NCI-H526 (cell line): ENCODE results near the gene NQO1.
"Not testable (repeated sequence)": the region's sequence is repeated elsewhere in the genome, so short reads cannot be mapped to it uniquely, and the experiment has no call there.

ENCODE experiments used
- DNase-seq, 2 experiments: peaks; one replicate each; lab custom pipeline; 2025; lab: John Stamatoyannopoulos, UW

The NQO1 gene

DNA sequence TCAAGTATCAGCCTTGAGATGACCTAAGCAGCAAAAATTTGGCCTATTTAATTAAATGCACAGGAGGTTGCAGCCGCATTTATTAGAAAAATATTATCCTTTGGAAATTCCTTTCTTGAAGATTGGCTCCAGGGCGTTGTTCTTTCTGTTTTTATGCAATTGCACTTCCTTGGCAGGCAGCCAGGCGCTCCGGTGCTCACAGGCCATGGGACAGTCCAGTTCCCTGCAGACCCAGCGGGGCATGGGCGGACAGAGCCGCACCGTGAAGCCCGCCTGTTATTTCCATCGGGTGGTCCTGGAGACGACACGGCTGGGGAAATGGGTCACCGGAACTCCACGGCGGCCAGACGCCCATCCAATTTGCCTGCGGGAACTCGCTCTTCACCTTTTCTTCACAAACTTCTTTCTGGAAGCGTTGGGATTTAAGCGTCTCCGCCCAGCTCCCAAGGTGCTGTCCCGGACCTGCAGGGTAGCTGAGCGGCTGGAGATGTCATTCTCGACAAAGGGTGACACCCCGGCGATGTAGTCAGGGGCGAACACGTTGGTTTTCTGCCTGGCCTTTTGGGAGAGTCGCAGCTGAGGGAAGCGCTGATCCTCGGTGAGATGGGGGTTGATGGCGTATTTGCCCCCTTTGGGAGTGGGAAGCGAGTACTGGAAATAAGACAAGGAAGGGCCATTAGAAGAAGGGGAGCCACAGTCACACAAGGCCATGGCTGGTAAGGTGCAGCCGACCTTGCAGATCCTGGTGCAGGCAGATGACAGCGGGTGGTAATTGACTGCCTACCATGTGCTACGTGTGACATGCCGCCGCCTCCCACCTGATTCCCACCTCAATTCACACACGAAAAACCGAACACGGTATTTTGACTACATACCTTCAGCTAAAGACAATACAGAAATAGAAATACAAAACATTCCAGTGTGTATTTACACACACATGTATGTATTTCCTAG, 15.9 kb upstream of the NQO1 start:
- DNase-seq, result no peak

DNA sequence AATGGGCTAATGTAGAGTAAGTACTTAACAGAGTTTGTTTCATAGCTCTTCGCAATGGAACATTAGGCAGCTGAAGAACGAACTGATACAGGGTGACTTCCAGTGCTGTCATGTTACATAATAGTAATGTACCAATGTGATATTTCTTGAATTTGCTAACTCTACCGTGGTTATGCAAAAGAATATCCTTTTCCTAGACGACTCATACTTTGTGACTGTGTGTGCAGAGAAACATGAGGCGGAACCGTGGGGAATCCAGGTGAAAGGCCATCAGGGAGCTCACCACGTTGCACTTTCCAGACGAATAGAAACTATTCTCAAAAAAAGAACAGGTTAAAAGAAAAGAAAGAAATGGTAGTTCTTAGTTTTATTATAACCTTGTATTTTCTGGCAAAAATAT, 15.2 kb upstream of the NQO1 start:
- DNase-seq, result no peak

DNA sequence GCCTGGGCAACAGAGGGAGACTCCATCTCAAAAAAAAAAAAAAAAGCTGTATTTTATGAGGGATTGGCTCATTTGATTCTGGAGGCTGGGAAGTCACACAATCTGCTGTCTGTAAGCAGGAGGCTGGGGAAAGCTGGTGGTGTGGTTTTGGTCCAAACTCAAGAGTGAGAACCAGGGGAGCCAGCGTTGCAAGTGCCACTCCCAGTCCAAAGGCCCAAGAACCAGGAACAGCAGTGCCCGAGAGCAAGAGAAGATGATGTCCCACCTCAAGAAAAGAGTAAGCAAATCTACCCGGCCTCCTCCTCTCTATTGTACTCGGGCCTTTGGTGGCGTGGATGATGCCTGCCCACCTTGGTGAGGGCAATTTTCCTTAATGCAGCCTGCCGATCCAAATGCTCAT, 5.7 kb upstream of the NQO1 start:
- DNase-seq, result no peak

DNA sequence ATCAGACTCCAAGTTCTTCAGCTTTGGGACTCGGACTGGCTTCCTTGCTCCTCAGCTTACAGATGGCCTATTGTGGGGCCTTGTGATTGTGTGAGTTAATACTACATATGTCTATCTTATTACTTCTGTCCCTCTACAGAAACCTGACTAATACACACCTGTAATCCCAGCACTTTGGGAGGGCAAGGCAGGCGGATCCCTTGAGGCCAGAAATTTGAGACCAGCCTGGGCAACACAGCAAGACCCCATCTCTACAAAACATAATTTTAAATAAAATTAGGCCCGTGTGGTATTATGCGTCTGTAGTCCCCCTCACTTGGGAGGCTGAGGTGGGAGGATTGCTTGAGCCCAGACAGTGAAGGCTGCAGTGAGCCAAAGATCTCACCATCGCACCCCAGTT, 4.9 kb upstream of the NQO1 start:
- not testable (repeated sequence) for DNase-seq

DNA sequence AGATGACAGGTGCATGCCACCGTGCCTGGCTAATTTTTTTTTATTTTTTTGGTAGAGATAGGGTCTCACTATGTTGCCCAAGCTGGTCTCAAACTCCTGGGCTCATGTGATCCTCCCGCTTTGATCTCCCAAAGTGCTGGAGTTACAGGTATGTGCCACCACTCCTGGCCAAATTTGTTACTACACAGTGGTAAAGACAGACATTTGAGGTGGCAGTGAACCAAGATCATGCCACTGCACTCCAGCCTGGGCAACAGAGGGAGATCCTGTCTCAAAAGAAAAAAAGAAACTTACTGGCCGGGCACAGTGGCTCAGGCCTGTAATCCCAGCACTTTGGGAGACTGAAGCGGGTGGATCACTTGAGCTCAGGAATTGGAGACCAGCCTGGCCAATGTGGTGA, 2.7 kb upstream of the NQO1 start:
- DNase-seq, result not testable (repeated sequence)

DNA sequence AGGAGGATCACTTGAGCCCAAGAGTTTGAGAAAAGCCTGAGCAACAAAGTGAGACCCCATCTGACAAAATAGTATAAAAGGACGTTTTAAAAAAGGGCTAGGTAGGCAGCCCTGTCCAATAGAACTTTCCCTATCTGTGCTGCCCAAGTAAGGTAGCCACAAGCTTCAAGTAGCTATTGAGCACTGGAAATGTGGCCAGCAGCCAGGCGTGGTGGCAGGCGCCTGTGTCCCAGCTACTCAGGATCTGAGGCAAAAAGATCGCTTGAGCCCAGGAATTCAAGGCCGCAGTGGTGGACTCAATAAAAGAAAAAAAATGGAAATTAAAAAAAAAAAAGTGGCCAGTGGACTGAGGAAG, 1.5 kb upstream of the NQO1 start:
- no peak for DNase-seq

DNA sequence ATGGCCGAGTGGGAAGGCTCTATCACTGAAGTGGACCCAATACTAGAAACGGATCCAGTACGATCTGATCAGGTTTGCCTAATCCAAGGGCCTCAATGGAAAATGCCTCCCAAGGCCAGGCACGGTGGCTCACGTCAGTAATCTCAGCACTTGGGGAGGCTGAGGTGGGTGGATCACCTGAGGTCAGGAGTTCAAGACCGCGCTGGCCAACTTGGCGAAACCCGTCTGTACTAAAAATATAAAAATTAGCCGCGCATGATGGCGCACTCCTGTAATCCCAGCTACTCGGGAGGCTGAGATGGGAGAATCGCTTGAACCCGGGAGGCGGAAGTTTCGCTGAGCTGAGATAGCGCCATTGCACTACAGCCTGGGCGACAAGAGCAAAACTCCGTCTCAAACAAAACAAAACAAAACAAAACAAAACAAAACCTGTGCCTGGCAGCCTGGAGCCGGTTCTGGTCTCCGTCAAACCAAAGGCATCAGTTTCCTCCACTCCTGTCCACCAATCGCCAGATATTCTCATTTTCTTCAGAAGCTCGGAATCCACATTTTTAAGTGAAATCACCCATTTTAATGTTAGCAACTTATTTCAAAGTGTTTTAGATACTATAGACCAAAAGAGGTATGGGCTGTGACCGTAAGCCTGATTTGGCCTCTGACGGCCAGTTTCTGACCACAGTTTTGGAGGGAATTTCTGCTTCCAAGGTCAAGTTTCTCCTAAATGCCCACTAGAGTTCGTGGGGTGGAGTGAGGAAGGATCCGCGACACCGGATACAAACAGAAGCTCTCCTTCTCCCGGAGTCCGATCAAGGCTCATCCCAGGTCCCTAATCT, 664 bp downstream of the NQO1 start:
- no peak for DNase-seq

DNA sequence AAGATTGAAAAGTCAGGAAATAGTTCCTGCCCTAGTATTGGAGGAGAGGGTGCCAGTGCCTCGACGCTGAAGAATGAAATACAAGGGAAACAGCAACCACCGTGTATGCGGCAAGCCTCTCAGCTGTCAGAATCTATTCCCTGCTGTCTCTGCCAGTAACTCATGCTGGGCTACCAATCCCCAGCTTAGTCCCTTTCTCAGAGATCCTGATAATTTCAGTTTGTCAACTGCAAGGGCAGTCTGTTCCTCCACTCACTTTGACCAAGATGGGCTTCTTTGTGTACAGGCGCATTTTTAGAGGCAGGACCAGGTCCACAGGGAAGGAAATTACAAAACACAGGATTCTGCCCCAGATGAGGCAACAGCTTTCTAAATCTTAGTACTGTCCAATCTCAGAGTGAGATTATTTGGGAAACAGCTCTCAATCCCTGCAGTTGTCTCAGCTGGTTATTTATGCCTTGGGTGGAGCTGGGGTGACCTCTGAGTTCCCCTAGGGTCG, 1.3 kb downstream of the NQO1 start:
- peak in 1 of 2 experiments; percentile 61 for DNase-seq

DNA sequence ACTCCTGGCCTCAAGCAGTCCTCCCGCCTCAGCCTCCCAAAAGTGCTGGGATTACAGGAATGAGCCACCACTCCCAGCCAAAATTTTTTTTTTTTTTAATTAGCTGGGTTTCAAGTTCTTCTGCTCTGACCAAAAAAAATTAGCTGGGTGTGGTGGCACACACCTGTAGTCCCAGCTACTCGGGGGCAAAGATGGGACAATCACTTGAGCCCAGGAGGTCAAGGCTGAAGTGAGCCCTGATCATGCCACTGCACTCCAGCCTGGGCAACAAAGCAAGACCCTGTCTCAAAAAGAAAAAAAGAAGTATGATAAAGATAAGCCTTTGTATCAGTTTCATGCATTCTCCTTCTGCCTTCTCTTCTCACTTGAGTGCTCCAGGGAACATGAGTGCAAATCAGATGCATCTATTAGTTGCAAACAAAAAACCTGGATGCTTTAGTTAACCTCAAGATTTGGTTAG, 1.9 kb downstream of the NQO1 start:
- no peak for DNase-seq

DNA sequence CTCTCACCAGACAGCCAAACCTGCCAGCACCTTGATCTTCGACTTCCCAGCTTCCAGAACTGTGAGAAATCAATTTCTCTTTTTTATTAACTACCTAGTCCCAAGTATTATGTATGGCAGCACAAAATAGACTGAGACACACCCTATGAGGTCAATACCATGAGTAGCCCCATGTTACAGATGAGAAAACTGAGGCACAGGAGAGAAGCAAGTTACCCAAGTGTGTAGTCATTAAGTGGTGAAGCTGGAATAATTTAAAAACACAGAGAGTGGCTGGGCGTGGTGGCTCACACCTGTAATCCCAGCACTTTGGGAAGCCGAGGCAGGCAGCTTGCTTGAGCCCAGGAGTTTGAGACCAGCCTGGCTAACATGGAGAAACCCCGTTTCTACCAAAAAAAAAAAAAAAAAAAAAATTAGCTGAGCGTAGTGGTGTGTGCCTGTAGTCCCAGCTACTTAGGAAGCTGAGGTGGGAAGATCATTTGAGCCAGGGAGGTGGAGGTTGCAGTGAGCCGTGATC, 4.9 kb downstream of the NQO1 start:
- no peak for DNase-seq

DNA sequence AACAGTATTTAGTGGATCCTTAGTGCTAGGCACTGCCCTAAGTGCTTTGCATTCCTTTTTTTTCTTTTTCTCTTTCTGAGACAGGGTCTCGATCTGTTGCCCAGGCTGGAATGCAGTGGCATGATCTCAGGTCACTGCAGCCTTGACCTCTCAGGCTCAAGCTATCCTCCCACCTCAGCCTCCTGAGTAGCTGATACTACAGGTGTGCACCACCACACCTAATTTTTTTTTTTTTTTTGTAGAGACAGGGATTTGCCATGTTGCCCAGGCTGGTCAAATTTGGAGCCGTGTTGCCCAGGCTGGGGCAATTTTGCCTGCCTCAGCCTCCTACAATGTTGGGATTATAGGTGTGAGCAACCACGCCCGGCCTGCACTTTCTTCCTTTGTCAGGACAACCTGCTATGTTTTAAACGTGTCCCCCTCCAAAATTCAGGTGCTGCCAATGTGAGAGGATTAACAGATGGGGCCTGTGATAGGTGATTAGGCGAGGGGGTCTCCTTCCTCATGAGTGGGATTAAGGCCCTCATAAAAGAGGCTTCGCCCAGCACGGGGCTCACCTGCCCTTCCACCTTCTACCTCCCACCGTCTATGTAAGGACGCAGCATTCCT, 5.4 kb downstream of the NQO1 start:
- no peak for DNase-seq

DNA sequence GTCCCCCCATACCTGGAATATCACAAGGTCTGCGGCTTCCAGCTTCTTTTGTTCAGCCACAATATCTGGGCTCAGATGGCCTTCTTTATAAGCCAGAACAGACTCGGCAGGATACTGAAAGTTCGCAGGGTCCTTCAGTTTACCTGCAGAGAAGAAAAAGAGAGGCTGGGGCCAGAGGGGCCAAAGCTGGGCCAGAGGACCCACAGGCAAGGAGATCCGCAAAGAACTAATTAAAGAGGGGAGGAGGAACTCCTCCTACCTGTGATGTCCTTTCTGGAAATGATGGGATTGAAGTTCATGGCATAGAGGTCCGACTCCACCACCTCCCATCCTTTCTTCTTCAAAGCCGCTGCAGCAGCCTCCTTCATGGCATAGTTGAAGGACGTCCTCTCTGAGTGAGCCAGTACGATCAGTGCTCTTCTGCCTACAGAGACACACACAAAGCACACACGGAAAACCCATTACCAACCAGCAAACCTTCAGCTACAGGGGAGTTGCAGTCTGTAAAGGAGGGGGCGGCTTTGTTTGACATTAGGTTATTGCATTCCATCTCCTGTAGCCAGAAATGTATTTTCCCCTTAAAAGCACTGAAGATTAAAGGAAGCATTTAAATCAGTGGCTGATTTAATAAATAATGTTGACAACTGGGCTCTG, 8.1 kb downstream of the NQO1 start:
- no peak for DNase-seq

DNA sequence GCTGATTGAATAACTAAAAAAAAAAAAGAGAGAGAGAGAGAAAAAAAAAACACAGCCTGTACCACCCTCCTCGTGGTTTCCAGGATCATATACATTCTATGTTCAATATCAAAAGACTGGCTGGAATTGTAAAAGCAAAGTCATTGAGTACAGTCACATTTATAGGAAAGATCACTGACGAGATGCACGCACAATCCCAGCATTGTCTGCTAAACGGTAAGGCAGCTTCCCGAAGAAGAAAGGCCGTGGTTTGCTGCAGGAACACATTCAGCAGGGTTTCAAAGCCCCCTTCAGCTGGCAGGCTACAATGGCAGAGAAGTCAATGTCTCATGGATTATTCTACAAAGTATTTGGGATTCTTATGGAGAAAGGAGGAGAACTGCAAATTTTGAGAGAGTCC, 9.3 kb downstream of the NQO1 start:
- no peak for DNase-seq

DNA sequence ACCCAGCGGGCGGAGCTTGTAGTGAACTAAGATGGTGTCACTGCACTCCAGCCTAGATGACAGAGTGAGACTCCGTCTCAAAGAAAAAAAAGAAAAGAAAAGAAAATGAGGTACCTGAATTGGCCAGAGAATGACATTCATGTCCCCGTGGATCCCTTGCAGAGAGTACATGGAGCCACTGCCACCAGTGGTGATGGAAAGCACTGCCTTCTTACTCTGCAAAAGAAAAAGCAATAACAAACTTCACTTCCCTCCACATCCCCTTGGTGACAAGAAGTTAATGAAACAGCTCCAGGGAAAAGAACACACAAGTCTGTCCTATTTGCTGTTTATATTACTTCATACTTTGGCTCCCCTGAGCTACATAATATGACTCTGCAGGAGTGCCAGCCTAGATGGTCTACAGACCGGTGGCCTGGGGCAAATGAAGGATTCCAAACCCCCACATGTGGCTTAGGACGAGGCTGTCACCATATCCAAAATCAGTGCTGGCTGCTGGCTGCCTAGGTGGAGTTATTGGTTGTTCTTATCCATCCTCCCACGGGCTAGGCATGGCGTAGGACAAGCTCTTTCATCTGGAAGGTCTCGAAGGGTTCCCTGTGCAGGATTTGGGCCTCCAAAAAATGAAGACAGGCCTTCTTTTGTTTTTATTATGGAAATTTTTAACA, 13.3 kb downstream of the NQO1 start:
- DNase-seq, result no peak

DNA sequence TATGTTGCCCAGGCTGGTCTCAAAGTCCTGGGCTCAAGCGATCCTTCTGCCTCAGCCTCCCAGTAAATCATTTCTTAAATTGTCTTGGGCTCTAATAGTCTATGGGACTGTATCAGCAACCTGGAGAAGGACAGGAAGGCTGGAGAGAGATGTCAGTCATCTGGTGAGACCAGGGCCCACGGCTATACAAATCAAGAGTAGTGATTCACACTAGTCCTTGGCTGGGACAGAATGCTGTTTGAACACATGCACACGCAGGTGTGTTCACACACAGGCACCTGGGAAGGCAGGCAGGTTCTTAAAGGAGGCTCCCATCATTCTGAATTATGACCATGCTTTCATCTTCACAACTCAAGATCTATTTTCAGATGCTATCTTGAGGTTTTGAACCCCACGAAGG, 14.1 kb downstream of the NQO1 start:
- no peak for DNase-seq

DNA sequence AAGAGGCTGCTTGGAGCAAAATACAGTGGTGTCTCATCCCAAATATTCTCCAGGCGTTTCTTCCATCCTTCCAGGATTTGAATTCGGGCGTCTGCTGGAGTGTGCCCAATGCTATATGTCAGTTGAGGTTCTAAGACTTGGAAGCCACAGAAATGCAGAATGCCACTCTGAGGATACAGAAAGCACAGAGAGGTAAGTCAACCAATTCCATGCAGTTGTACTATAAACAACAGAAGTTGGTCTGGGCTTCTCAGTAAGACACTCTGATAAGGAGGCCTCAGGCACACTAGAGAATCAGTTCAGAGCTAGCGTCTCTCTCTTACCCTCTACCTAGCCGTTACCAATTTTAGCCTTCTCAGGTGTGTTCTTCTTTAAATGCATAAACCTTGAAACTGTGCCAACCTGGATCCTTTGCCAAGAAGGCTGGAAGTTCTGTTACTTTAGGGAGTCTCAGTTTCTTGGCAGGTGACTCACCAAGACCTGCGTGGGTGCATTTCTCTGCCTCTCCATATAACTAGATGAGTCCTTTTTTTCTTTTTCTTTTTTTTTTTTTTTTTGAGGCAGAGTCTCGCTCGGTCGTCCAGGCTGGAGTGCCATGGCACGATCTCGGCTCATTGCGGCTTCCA, 15.1 kb downstream of the NQO1 start:
- DNase-seq, result no peak

DNA sequence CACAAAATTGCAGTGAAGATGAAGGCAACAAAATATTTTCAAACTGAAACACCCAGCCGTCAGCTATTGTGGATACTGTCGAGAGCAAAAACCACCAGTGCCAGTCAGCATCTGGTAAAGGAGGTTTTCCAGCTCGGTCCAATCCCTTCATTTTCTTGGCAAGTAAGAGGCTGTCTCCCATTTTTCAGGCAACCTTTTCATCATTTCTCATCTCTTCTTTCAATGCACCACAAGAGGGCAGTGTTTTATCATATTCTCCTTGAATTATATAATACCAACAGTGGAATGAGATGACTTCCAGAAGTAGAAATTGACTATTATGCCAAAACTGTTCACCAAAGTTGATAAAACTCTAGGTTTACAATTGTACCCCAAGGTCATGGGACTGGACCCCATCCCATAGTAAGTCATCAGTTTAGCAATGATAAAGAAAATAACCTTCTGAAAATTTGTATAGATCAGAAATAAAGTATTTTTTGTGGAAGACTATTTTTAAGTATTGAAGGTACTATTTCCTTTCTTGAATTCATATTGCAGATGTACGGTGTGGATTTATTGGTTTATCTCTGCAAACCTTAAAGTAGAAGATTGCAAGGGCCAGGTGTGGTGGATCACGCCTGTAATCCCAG, 16.8 kb downstream of the NQO1 start:
- DNase-seq, result peak; percentile 32 to 59

DNA sequence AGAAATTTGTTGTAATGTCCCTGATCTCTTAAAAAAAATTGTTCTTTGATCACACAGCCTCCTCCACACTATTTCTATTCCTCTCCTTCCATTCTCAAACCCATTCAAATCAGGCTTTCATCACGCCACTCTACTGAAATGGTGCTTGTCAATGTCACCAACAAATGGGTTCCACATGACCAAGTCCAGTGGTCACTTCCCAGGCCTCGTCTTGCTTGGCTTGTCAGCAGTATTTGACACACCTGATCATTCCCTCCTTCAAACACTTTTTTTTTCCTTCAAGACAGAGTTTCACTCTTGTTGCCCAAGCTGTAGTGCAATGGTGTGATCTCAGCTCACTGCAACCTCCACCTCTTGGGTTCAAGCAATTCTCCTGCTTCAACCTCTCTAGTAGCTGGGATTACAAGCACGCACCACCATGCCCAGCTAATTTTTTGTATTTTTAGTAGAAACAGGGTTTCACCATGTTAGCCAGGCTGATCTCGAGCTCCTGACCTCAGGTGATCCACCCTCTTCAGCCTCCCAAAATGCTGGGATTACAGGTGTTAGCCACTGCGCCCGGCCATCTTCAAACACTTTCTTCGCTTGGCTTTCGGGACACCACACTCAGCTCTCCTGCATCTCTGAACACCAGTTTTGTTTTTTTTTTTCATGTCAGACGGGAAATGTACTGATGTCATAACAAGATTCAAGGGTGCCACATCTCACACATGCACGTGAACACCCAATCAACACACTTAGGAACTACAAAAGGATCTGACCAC, 18.3 kb downstream of the NQO1 start:
- no peak for DNase-seq

DNA sequence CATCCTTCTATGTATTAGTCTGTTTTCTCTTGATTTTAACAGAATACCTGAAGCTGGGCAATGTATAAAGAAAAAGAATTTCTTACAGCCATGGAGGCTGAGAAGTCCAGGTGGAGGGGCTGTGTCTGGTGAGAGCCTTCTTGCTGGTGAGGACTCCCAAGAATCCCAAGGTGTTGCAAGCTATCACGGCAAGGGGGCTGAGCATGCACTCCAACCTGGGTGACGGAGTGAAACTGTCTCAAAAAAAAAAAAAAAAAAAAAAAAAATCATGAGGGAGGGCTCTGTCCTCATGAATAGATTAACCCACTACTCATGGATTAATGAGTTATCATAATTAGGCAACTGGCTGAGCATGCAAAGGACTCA, 19.4 kb downstream of the NQO1 start:
- no peak for DNase-seq
